GM21526 (cell line): ENCODE measurements around the gene UBE3B.
"Not testable (repeated sequence)": the region's sequence is repeated elsewhere in the genome, so short reads cannot be mapped to it uniquely, and the experiment has no call there.

Experiments
- ATAC-seq: cut with Tn5 transposase; IDR thresholded peaks from one replicate; pipeline ENCODE4 v1.9.1; 2021; ENCODE audit warnings: moderate library complexity; ENCODE audit not compliant: unreplicated experiment, low FRiP score

Gene UBE3B

GRCh38 chr12:109473526-109474270, 3.7 kb upstream of the UBE3B start:
- ATAC-seq: not testable (repeated sequence)

GRCh38 chr12:109475121-109475520, 2.3 kb upstream of the UBE3B start:
- no peak for ATAC-seq

- ATAC-seq: no peak
These were observed 1.2 kb upstream of the UBE3B start for GRCh38 chr12:109475993-109476806.

GRCh38 chr12:109476807-109477184, 638 bp upstream of the UBE3B start:
- no peak for ATAC-seq

GRCh38 chr12:109477963-109478315, 505 bp downstream of the UBE3B start:
- no peak for ATAC-seq

- ATAC-seq: no peak
These were observed 2.3 kb downstream of the UBE3B start for GRCh38 chr12:109479761-109480160.

- ATAC-seq: no peak
These were observed 2.9 kb downstream of the UBE3B start for GRCh38 chr12:109480356-109480755.

GRCh38 chr12:109481863-109482262, 4.4 kb downstream of the UBE3B start:
- ATAC-seq: no peak

- no peak for ATAC-seq
These were observed 5.1 kb downstream of the UBE3B start for GRCh38 chr12:109482491-109482890.

- ATAC-seq: no peak
These were observed 5.5 kb downstream of the UBE3B start for GRCh38 chr12:109482894-109483293.

- ATAC-seq: no peak
These were observed 5.9 kb downstream of the UBE3B start for GRCh38 chr12:109483346-109483745.

- ATAC-seq: no peak
These were observed 7.8 kb downstream of the UBE3B start for GRCh38 chr12:109485201-109485600.

GRCh38 chr12:109487181-109488050, 10.0 kb downstream of the UBE3B start:
- no peak for ATAC-seq

- ATAC-seq: no peak
These were observed 10.7 kb downstream of the UBE3B start for GRCh38 chr12:109488051-109488665.

- ATAC-seq: no peak
These were observed 11.9 kb downstream of the UBE3B start for GRCh38 chr12:109489016-109489954.

- no peak for ATAC-seq
These were observed 12.6 kb downstream of the UBE3B start for GRCh38 chr12:109489955-109490565.

- no peak for ATAC-seq
These were observed 14.2 kb downstream of the UBE3B start for GRCh38 chr12:109491671-109492070.

GRCh38 chr12:109492371-109492770, 14.9 kb downstream of the UBE3B start:
- ATAC-seq: no peak

GRCh38 chr12:109493090-109493489, 15.7 kb downstream of the UBE3B start:
- no peak for ATAC-seq
